ENCODE results near the gene DHX35. TPM values are rescaled to one million over a fixed set of nuclear protein-coding genes. Genes with fewer than 3 reads are reported as not detected.

DHX35 gene
- total and polyA plus RNA-seq, 12 donors: 3.2 to 12.7 (median 7.9) TPM

GRCh38 chr20:39072653-39073052 lies 110.5 kb downstream of the DHX35 start:
- H3K4me3 ChIP-seq: no peak overlapping the region
- TF ChIP-seq POLR2A (IDR thresholded peaks at IDR 0.05) (no peak), CTCF (IDR thresholded peaks at IDR 0.05) (no peak)
- H3K4me1 ChIP-seq (replicated peaks in 1 of 2): peaks cover 0 to 8% of the 10 kb centered on the region in 2 donors
- H3K27me3 ChIP-seq: peaks cover 11% of the 10 kb centered on the region
- intact Hi-C loops (cut with DNase I): no loop called here
- no peaks in the 10 kb centered on the region for H3K36me3 ChIP-seq (replicated peaks in 1 of 2)
- H3K9me3 ChIP-seq (replicated peaks in 1 of 3): no peaks in the 10 kb centered on the region
- WGBS, 4 donors: 92 to 97% (median 93%) methylated on average over 2 of the region's 2 CpGs
- DNase-seq: no peak
- no peak overlapping the region for H3K27ac ChIP-seq

- Histone ChIP-seq H3K27ac (no peak overlapping the region), H3K27me3 (peaks cover 6% of the 10 kb centered on the region), H3K36me3 (replicated peaks in 1 of 2) (no peaks in the 10 kb centered on the region), H3K4me1 (replicated peaks in 1 of 2) (peaks cover 0 to 8% of the 10 kb centered on the region in 2 donors), H3K9me3 (replicated peaks in 1 of 3) (no peaks in the 10 kb centered on the region), H3K4me3 (no peak overlapping the region)
- 90 to 97% (median 94%) methylated on average over 2 of the region's 2 CpGs for WGBS, 4 donors
- no peak for TF ChIP-seq POLR2A (IDR thresholded peaks at IDR 0.05)
- no peak for TF ChIP-seq CTCF (IDR thresholded peaks at IDR 0.05)
- no peak for DNase-seq
- intact Hi-C loops (cut with DNase I): no loop called here
Observed at GRCh38 chr20:39075731-39076130, 113.6 kb downstream of the DHX35 start.

GRCh38 chr20:39076958-39077357 lies 114.8 kb downstream of the DHX35 start:
- Histone ChIP-seq H3K36me3 (replicated peaks in 1 of 2) (no peaks in the 10 kb centered on the region), H3K4me1 (replicated peaks in 1 of 2) (peaks cover 0 to 8% of the 10 kb centered on the region in 2 donors), H3K27ac (no peak overlapping the region), H3K27me3 (peaks cover 5% of the 10 kb centered on the region), H3K9me3 (replicated peaks in 1 of 3) (no peaks in the 10 kb centered on the region), H3K4me3 (no peak overlapping the region)
- DNase-seq: no peak
- TF ChIP-seq POLR2A (IDR thresholded peaks at IDR 0.05) (no peak), CTCF (IDR thresholded peaks at IDR 0.05) (no peak)
- WGBS, 4 donors: 57 to 66% (median 60%) methylated on average over 7 of the region's 7 CpGs
- intact Hi-C loops (cut with DNase I): no loop called here

- WGBS, 4 donors: 80 to 100% (median 97%) methylated on average over 1 of the region's 1 CpG
- no peak overlapping the region for H3K27ac ChIP-seq
- H3K36me3 ChIP-seq (replicated peaks in 1 of 2): no peaks in the 10 kb centered on the region
- intact Hi-C loops (cut with DNase I): loop anchor here in 1 of 2 donors (5.0 kb wide), 1 partner anchor 33 kb away; no protein-coding TSS in a partner anchor
- DNase-seq: no peak
- no peak overlapping the region for H3K4me3 ChIP-seq
- TF ChIP-seq POLR2A (IDR thresholded peaks at IDR 0.05) (no peak), CTCF (IDR thresholded peaks at IDR 0.05) (no peak)
- H3K9me3 ChIP-seq (replicated peaks in 1 of 3): no peaks in the 10 kb centered on the region
- H3K4me1 ChIP-seq (replicated peaks in 1 of 2): no peaks in the 10 kb centered on the region
- no peaks in the 10 kb centered on the region for H3K27me3 ChIP-seq
Observed at GRCh38 chr20:39080326-39080725, 118.2 kb downstream of the DHX35 start.
